Heart left ventricle (tissue), 16 donors: ENCODE data around the gene EMILIN2. TPM values are rescaled to one million over a fixed set of nuclear protein-coding genes. Genes with fewer than 3 reads are reported as not detected.
"Not testable (repeated sequence)": the region's sequence is repeated elsewhere in the genome, so short reads cannot be mapped to it uniquely, and the experiment has no call there.

Source experiments
- ATAC-seq, 4 donors: fragments of 200-7000 bp; cut with Tn5 transposase; one replicate each; pipeline ENCODE4 v1.9.1; 2020 to 2022; ENCODE audit warnings: moderate library complexity in 4 of 4, mild to moderate bottlenecking in 3 of 4, moderate number of reproducible peaks in 1 of 4
- DNase-seq, 5 donors: peaks; one replicate each; pipeline ENCODE4 v3.0.0-alpha.2; 2020
- H3K27ac ChIP-seq, 12 donors: fragments of 200-600 bp; sonication (generic) in 4 of 12; one replicate each; pipeline versions ENCODE4 v1.5.0 to v1.8.0; 2016 to 2022; ENCODE audit warnings: mild to moderate bottlenecking in 2 of 12
- H3K27me3 ChIP-seq, 9 donors: fragments of 200-600 bp; sonication (generic) in 2 of 9; one replicate each; pipeline versions ENCODE4 v1.5.1 to v1.8.0; 2016 to 2022; ENCODE audit warnings: mild to moderate bottlenecking in 3 of 9
- H3K36me3 ChIP-seq, 9 donors: fragments of 200-600 bp; sonication (generic) in 2 of 9; one replicate each; pipeline versions ENCODE4 v1.5.0 to v1.8.0; 2018 to 2022; ENCODE audit warnings: mild to moderate bottlenecking in 2 of 9
- H3K4me1 ChIP-seq, 12 donors: fragments of 200-600 bp; sonication (generic) in 4 of 12; one replicate each; pipeline versions ENCODE4 v1.5.0 to v1.8.0; 2016 to 2022; ENCODE audit warnings: mild to moderate bottlenecking in 3 of 12
- H3K4me3 ChIP-seq, 12 donors: fragments of 200-600 bp; sonication (generic) in 4 of 12; one replicate each; pipeline versions ENCODE4 v1.5.0 to v1.8.0; 2017 to 2022; ENCODE audit warnings: mild to moderate bottlenecking in 9 of 12, moderate library complexity in 4 of 12
- H3K9me3 ChIP-seq, 12 donors: fragments of 200-600 bp; sonication (generic) in 4 of 12; one replicate each; pipeline versions ENCODE4 v1.5.0 to v1.8.0; 2016 to 2022; ENCODE audit warnings: mild to moderate bottlenecking in 1 of 12
- CTCF ChIP-seq, 12 donors: fragments of 200-600 bp; sonication (generic) in 4 of 12; IDR thresholded peaks; one replicate each; pipeline versions ENCODE4 v1.5.0 to v1.8.0; 2018 to 2022; ENCODE audit warnings: antibody characterized with exemption in 12 of 12, mild to moderate bottlenecking in 5 of 12
- POLR2A ChIP-seq, 2 donors: fragments of 450-650 bp; IDR thresholded peaks; one replicate each; pipeline ENCODE4 v1.6.1; 2017; ENCODE audit warnings: antibody characterized with exemption in 2 of 2, mild to moderate bottlenecking in 2 of 2, moderate library complexity in 2 of 2
- WGBS, 4 donors: extraction: QIAGEN DNeasy Blood & Tissue Kit in 2 of 4; methylation state at CpG; one replicate each; pipeline versions ENCODE4 v1.1.5 to v1.1.7; 2013 to 2018; 5-methylcytosine and 5-hydroxymethylcytosine counted together
- intact Hi-C, 10 donors: fragments of 100-400 bp; cut with DNase I; formaldehyde crosslinking; loops; one replicate each; pipeline versions ENCODE4 v1.11.1 to v1.14.2; 2022
- polyA plus RNA-seq, 2 donors: library from polyadenylated mRNA; stranded (reverse); fragments of 200-250 nt; gene quantifications; one replicate each; pipeline ENCODE4 v1.2.3, GENCODE V29; 2013
- total RNA-seq, 9 donors: library from RNA; depleted of rRNA in 2 of 9; stranded (reverse); fragments of >200 nt in 2 of 9; fragmentation: NEBNext Ultra II Directional in 3 of 9; extraction: Animal tissue kit (Norgen Biotek cat#: 25700) in 3 of 9; gene quantifications; one replicate each; pipeline versions ENCODE4 v1.1.0 to v1.2.4, GENCODE V29; 2016 to 2023
- donor health status: ischemic (EF 13 %, LVEDD 7.1; RV severe dilation, severe dysfunction).
- donor health status: healthy with polysubstance abuse.
- donor health status: DM: no; HTN: yes; CAD: no.
- donor health status: DM: no; HTN: no; CAD: no.
- donor health status: ischemic (EF 25% LVEDD 6.9; RV normal size, moderate dysfunction).
- donor health status: ischemic (EF 25% LVEDD 5.7; RV mildly dilated, moderate dysfunction).
- donor health status: healthy.
- donor health status: DM: yes; HTN: yes; CAD: no.
- donor health status: ischemic (EF 35%, LVEDD 5.7; RV mildly dilated, moderate dysfunction).
- donor health status: nonischemic (EF 11% LVEDD 7.7; RV severe dilation, severe dysfunction).
- donor health status: DM: yes; HTN: yes; CAD: no.
- donor health status: PGD.
- donor health status: ischemic (EF 29% LVEDD 5.4; RV normal size, mild dysfunction).
- donor health status: nonischemic (EF 23%, LVEDD 6.1; RV moderate dilation, normal function).

The EMILIN2 gene
- total and polyA plus RNA-seq, 11 donors, result 14.4 to 71.3 (median 22.6) TPM

- ATAC-seq (no peak), DNase-seq (no peak)
- Histone ChIP-seq H3K4me1 (peaks cover 0 to 23% (median 1%) of the 10 kb centered on the region in 12 donors), H3K4me3 (no peak overlapping the region), H3K9me3 (no peaks in the 10 kb centered on the region), H3K27me3 (no peaks in the 10 kb centered on the region), H3K27ac (no peak overlapping the region), H3K36me3 (peaks cover 0 to 100% (median 37%) of the 10 kb centered on the region in 9 donors)
- intact Hi-C loops, result loop anchor here in 2 of 10 donors (10.0 kb wide), 2 partner anchors 129 to 149 kb away; no protein-coding TSS in a partner anchor
- 81 to 94% (median 84%) methylated on average over 9 to 17 of the region's 17 CpGs for WGBS, 4 donors
- TF ChIP-seq POLR2A (IDR thresholded peaks at IDR 0.05) (no peak), CTCF (IDR thresholded peaks at IDR 0.05) (no peak)
These were observed 66.7 kb downstream of the EMILIN2 start for GRCh38 chr18:2913398-2914005.

GRCh38 chr18:2914185-2914880, 67.5 kb downstream of the EMILIN2 start:
- intact Hi-C loops, result loop anchor here in 2 of 10 donors (10.0 kb wide), 2 partner anchors 130 to 150 kb away; no protein-coding TSS in a partner anchor
- Histone ChIP-seq H3K36me3 (peaks cover 0 to 100% (median 44%) of the 10 kb centered on the region in 9 donors), H3K4me1 (peaks cover 0 to 23% (median 1%) of the 10 kb centered on the region in 12 donors), H3K27me3 (no peaks in the 10 kb centered on the region), H3K27ac (peak overlapping the region in 1 of 12 donors; percentile 9), H3K4me3 (no peak overlapping the region), H3K9me3 (no peaks in the 10 kb centered on the region)
- ATAC-seq, result peak in 3 of 4 donors; percentile 27 to 64 (median 60)
- WGBS, 4 donors, result 66 to 75% (median 68%) methylated on average over 16 to 17 of the region's 17 CpGs
- DNase-seq, result peak; percentile 52 to 85 (median 64)
- TF ChIP-seq POLR2A (IDR thresholded peaks at IDR 0.05) (no peak), CTCF (IDR thresholded peaks at IDR 0.05) (no peak)

- Histone ChIP-seq H3K36me3 (peaks cover 0 to 100% (median 50%) of the 10 kb centered on the region in 9 donors), H3K27me3 (no peaks in the 10 kb centered on the region), H3K27ac (no peak overlapping the region), H3K9me3 (no peaks in the 10 kb centered on the region), H3K4me1 (peaks cover 0 to 23% (median 1%) of the 10 kb centered on the region in 12 donors), H3K4me3 (no peak overlapping the region)
- no peak for TF ChIP-seq POLR2A (IDR thresholded peaks at IDR 0.05)
- WGBS, 4 donors, result 87 to 97% (median 92%) methylated on average over 11 of the region's 11 CpGs
- DNase-seq (peak in 1 of 5 donors; percentile 39), ATAC-seq (peak in 2 of 4 donors; percentile 26 to 53)
- intact Hi-C loops, result loop anchor here in 2 of 10 donors (10.0 kb wide), 2 partner anchors 130 to 150 kb away; no protein-coding TSS in a partner anchor
These were observed 68.1 kb downstream of the EMILIN2 start for GRCh38 chr18:2914881-2915240.

GRCh38 chr18:2915486-2915885, 68.7 kb downstream of the EMILIN2 start:
- H3K9me3 ChIP-seq, H3K4me3 ChIP-seq, H3K27me3 ChIP-seq, ATAC-seq, H3K27ac ChIP-seq: not testable (repeated sequence)
- intact Hi-C loops, result loop anchor here in 2 of 10 donors (10.0 kb wide), 2 partner anchors 131 to 151 kb away; no protein-coding TSS in a partner anchor
- peak in 1 of 5 donors; percentile 9 for DNase-seq
- peaks cover 0 to 100% (median 56%) of the 10 kb centered on the region in 9 donors for H3K36me3 ChIP-seq
- H3K4me1 ChIP-seq, result peaks cover 0 to 23% (median 1%) of the 10 kb centered on the region in 12 donors
- WGBS, 4 donors, result 89 to 98% (median 94%) methylated on average over 16 of the region's 16 CpGs

- H3K4me3 ChIP-seq, result no peak overlapping the region
- H3K4me1 ChIP-seq, result peaks cover 0 to 23% (median 1%) of the 10 kb centered on the region in 12 donors
- H3K27ac ChIP-seq, result no peak overlapping the region
- WGBS, 4 donors, result 90 to 93% (median 92%) methylated on average over 7 of the region's 7 CpGs
- no peaks in the 10 kb centered on the region for H3K27me3 ChIP-seq
- intact Hi-C loops, result loop anchor here in 2 of 10 donors (10.0 kb wide), 2 partner anchors 131 to 151 kb away; no protein-coding TSS in a partner anchor
- DNase-seq (peak in 1 of 5 donors; percentile 3), ATAC-seq (no peak)
- TF ChIP-seq POLR2A (IDR thresholded peaks at IDR 0.05) (no peak), CTCF (IDR thresholded peaks at IDR 0.05) (no peak)
- H3K9me3 ChIP-seq, result no peaks in the 10 kb centered on the region
- peaks cover 0 to 100% (median 63%) of the 10 kb centered on the region in 9 donors for H3K36me3 ChIP-seq
These were observed 69.4 kb downstream of the EMILIN2 start for GRCh38 chr18:2916184-2916583.
